DMS153 treated with DMSO at 0.1 percent for 48 hours (cell line): ENCODE data around the gene GAREM1.
"Not testable (repeated sequence)": the region's sequence is repeated elsewhere in the genome, so short reads cannot be mapped to it uniquely, and the experiment has no call there.

Source experiments
- DNase-seq: peaks from one replicate; lab custom pipeline; 2025; ENCODE audit not compliant: unreplicated experiment; lab: John Stamatoyannopoulos, UW

Gene GAREM1

DNA sequence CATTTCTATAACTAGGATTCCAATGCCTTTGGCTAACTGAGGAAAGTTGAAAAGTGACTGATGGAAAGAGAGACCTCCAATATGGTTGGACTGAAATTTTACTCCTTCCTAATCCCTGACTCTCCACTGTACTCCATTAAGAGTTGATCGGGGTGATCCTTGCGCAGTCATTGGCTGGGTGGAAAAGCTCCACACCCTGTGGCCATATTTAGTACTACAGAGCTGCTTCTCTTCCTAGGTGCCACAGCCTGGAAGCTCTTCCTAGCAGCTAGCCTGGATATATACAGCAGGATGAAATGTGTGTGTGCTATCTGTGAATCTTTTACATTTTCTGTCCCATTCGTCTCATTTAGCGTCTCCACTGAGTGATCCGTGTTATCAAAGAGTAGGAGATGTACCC lies 209.7 kb downstream of the GAREM1 start:
- no peak for DNase-seq

DNA sequence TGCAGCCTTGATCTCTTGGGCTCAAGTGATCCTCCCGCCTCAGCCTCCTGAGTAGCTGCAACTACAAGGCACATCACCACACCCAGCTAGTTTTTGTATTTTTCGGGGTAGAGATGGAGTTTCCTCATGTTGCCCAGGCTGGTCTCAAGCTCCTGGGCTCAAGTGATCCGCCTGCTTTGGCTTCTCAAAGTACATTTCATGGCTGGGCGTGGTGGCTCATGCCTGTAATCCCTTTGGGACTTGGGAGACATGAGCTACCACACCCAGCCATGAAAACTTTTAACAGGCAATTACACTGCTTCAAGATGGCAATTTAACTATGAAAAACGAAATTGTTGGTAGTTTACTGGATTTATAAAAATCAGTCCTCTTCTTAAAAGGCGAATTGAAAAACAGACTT lies 211.1 kb downstream of the GAREM1 start:
- no peak for DNase-seq

GRCh38 chr18:32258558-32259204 lies 212.0 kb downstream of the GAREM1 start:
- DNase-seq: no peak

DNA sequence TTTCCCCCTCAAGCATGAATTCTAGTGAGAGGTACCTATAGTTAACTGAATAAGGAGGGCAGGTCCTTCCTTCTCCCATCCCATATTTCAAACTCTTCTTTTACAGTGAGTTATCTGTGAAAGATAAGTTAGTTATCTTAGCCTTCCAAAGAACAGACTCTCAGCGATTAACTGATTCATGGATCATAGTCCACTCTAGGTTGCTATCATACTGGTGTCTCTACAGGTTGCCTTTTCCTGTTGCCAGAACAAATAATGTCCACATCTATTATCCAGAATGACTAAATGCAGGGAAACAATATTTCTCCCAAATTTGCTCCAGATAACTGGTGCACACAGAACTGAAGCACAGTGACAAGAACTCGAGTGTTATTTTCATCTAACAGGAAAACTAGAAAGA lies 212.5 kb downstream of the GAREM1 start:
- no peak for DNase-seq

- no peak for DNase-seq
Measured at GRCh38 chr18:32257084-32257785, 213.4 kb downstream of the GAREM1 start.

DNA sequence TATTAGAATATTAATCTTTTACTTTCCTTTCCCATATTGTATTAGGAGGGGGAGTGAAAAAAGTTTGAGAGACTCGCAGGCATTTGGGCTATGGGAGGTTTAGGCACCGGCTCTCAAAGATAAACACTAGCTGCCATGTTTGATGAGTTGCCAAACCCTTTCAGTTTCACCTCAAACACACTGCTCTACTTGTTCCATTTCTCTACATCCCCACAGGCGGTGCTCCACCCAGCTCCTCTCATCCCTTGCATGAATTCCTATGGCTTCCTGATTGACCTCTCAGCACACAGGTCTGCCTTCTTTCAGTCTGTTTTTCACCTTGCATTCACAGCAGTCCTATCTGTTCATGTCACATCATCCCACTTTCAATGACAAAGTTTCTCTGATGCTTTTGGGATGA lies 215.1 kb downstream of the GAREM1 start:
- DNase-seq: no peak

DNA sequence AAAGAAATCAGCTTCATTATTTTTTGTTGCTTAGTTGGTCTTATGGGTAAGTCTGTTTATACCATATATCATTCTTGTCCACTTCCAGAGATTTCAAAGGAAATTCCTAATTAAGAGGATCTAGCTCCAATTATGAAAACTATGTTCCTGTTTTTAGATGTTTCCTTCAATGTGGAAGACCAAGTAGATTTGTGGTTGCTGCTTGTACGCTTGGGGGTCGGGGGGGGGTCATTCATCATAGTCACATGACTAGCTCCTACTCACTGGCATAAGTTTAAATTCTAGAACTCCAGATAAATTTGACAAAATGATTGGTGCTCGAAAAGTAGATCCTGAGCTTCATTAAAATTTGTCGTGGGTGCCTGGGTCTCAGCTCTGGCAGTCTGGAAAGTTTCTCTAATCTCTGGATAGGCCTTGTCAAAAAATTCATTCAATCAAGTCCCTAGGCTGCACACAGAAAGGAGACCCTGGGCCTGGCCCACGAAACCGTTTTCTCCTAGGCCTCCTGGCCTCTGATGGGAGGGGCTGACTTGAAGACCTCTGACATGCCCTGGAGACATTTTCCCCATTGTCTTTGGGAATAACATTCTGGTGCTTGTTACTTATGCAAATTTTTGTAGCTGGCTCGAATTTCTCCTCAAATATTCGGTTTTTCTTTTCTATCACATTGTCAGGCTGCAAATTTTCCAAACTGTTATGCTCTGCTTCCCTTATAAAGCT lies 218.4 kb downstream of the GAREM1 start:
- DNase-seq: no peak

DNA sequence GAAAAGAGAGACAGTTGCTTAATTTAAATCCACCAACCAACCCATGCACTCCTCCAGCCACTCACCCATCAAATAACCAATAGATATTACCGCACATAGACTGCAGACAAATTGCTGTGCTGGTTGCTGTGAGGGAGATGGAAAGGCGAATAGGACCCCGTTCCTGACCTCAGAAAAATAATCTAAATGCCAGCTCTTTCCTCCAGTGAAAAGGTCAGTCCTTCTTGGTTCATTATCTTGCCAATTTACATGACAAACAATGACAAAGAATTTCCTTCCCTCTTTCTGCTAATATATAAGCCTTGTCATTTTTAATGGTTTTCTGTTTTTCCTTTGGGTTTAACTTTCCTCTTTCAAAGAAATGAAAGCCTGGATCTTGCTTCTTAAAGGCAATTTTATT lies 219.2 kb downstream of the GAREM1 start:
- DNase-seq: no peak

DNA sequence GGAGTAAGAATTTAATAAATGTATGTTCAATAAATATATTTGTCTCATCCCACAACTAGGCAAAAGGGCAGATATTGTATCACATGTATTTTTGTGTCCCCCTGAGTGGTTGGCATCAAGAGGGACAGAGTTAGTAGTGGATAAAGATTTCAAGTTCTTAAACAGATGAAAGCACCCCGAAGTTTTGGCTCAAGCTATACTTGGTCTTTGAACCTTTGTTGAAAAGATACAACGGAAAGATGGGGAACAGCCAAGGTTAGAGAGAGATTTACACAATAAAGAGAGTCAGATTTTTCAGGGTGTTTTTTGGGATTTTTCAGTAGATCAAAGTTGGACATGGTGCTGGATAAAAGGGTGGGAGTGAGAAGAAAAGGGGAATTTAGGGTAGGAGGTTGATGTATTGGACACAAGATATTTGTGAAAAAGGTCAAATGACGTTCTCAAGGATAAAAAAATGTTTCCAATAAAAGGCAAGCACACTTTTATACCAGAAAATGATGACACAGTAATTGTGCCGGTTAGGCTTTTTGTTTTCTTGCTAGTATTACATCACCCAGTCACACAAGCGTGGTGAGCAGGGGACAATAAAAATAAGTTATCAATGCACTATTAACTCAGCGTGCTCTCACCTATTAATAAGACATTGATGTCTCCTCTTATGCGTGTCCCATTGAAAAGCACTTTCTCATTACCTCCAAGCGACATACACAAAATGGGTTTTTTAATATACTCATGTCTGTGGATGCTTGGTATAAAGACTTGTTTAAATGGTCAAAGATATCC lies 221.3 kb downstream of the GAREM1 start:
- DNase-seq: no peak

DNA sequence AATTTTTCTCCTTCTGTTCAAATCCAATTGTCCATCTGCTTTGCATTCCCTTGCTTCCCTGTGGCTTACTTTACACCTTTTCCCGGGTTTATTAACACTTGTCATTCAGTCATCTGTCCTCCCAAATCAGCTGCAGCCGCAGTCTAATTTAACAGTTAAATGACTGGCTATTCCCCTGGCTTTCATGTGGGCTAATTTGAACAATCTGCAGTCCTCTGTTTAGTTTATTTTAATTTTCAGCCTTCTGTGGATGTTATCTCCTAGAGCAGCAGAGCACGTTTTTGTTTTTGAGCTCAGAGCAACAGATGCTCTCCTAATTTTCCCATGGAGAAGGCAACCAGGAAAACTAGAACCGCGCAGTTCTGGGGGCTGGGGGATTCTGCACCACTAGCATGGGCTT lies 225.8 kb downstream of the GAREM1 start:
- DNase-seq: no peak

GRCh38 chr18:32243358-32243757 lies 227.3 kb downstream of the GAREM1 start:
- DNase-seq: no peak

DNA sequence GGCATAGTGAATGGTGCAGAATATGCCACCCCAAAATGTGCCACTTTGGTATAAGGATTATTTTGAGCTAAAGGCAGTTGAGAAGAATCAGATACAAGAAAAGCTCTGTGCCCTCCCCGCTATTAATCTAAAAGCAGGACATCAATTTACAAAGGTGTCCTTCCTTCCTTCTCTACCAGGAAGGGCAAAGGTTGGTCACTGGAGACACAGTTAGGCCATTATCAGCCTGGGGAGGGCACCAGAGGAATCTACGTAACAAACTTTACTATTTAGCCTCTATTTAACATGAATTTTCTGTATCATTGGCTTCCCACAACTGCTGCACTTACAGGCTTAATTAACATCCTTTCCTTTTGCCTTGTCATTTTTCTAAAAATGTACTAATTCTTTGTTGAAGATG lies 228.3 kb downstream of the GAREM1 start:
- no peak for DNase-seq

GRCh38 chr18:32238635-32239268 lies 231.9 kb downstream of the GAREM1 start:
- no peak for DNase-seq

- no peak for DNase-seq
Measured at GRCh38 chr18:32237049-32237448, 233.6 kb downstream of the GAREM1 start.

GRCh38 chr18:32233348-32233747 lies 237.3 kb downstream of the GAREM1 start:
- DNase-seq: not testable (repeated sequence)

DNA sequence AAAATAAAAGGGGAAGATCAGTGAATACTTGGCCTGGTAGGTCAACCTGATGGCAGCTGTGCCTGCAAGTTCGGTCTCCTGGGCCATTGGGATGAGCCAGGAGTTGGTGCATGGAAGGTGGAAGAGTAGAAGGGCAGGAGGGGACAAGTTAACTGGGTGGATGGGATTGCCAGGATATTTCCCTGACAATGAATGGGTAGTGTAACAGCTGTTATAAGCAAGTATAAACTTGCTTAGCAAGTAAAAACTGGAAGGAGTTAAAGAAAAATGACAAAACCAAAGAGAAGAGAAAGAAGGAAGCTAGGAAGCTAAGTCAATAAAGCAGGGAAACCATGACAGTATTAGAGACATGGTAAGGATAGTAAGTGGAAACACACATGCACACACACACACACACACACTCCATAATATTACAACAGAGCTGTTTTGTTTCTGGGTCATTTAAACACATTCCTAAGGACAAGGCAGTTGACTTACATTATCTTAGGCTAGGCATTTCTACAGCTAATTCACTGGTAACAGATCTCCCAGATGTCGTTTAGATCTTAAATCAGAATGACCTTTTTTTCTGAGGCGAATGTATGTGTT lies 251.2 kb downstream of the GAREM1 start:
- no peak for DNase-seq

GRCh38 chr18:32216390-32216789 lies 254.3 kb downstream of the GAREM1 start:
- no peak for DNase-seq

GRCh38 chr18:32213693-32214092 lies 257.0 kb downstream of the GAREM1 start:
- no peak for DNase-seq
